NCI-H146 (cell line): Measurements from ENCODE around the gene UNK.
A peak's percentile ranks its signal among the peaks of the same experiment; 100 is the strongest.
"Not testable (repeated sequence)": the region's sequence is repeated elsewhere in the genome, so short reads cannot be mapped to it uniquely, and the experiment has no call there.

ENCODE experiments used
- DNase-seq: peaks from one replicate; lab custom pipeline; 2025; lab: John Stamatoyannopoulos, UW

UNK gene

GRCh38 chr17:75851693-75851991, 67.0 kb downstream of the UNK start:
- DNase-seq, result not testable (repeated sequence)

DNA sequence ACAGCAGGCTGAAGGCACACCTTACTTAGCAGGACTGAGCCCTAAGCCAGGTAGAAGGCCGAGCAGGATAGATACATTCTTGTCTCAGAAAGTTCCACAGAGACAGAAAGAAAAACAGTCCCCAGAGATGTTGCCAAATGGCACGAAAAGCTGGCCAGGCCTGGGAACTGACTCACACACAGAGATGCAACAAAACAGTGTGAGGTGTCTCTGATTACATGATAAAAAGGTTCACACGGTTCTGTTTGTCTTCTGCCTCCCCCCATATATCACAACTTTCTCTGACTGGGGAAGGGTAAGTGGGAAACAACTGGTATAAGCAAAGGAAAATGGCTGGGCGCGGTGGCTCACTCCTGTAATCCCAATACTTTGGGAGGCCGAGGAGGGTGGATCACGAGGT, 68.8 kb downstream of the UNK start:
- no peak for DNase-seq

DNA sequence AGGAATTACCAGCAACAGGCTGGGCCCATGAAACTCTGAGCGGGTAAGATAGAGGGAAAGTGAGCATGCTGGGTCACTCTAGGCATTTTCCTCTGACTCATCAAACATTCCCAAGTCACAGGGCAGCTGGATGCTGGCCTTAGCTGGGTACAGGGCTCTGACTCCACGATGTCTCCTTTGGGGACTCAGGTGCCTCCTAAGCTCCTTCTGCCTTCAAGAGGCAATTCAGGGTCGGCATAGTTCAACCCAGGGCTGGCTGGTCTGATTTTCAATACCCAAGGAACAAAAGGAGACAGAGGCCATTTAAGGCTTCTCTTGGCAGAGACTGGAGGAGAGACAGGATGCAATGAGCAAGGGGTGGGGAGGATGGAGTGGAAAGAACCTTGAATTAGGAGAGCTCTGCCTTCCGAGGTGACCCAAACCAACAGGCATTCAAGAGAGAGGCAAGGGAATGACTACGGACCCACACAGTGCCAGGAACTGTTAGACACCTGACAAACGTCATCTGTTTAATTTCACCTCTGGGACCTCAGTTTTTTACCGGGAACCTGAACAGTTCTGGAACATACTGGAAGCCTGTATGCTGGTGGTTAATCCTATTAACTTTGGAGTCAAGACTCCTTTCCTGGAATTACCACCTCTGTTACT, 69.6 kb downstream of the UNK start:
- DNase-seq, result no peak

DNA sequence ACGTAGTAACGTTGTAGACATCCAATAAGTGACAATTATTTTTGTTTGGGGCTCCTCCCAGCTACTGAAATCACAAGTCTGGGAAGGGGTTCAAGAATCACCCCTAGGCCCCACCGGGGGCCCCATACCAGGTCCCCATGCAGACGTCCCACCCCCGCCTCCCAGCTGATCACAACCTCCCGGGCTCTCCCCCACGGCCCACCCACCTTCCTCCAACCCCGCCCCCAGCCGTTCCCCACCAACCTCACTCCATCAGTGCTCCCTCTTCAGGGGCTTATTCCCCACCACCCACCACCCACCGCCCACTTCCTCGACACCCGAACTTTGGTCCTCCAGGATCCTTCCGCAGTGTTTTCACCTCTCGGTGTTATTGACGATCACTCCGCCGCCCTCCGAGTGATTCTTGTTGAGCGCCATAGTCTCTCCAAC, 70.3 kb downstream of the UNK start:
- no peak for DNase-seq

GRCh38 chr17:75855310-75856061, 70.9 kb downstream of the UNK start, which contains the start of gene WBP2:
Gene WBP2 (minus strand): TSS chr17:75855335. CDS start chr17:75855297, 38 bp downstream.
- DNase-seq, result peak; percentile 100

DNA sequence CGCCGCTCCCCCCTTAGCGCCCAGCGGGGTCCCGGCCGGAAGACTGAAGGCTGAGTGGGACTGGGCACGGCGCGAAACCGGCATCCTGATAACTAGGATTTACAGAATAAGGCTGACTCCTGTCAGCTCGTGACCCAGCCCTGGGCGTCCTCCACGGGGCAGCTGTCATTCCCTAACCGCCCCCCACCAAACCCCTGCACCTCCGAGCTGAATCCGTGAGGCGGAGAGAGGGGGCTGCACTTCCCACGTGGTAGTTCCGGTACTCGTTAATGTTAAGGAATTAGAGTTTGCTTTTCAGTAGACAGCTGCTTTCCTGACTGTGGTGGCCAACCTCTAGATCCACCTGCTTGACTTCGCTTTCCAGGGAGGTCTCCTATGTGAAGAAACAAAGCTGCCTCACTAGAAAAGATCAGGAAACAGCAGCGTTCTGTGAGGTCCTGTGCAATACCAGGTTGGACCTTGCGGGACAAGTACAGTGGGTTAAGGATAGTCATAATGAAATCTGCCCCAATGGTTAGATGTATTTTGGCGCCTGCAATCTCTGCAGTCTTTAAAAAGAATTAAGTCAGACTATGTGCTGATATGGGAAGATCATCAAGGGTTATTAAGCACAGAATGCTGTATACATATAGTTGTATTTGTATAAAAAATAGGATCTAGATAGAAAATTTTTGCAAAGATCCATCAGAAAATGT, 71.6 kb downstream of the UNK start:
- DNase-seq, result peak; percentile 63

DNA sequence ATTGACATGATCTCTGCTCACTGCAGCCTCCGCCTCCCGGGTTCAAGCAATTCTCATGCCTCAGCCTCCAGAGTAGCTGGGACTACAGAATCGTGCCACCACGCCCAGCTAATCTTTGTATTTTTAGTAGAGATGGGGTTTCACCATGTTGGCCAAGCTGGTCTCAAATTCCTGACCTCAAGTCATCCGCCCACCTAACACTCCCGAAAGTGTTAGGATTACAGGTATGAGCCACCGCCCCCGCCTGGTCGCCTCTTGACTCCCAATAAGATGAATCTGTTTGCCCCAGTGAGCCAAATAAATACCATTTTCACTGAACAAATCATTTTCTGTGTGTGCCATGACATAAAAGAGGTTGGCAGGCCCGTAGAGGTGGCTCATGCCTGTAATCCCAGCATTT, 74.8 kb downstream of the UNK start:
- not testable (repeated sequence) for DNase-seq

- no peak for DNase-seq
Measured at GRCh38 chr17:75861927-75862317, 77.3 kb downstream of the UNK start.

DNA sequence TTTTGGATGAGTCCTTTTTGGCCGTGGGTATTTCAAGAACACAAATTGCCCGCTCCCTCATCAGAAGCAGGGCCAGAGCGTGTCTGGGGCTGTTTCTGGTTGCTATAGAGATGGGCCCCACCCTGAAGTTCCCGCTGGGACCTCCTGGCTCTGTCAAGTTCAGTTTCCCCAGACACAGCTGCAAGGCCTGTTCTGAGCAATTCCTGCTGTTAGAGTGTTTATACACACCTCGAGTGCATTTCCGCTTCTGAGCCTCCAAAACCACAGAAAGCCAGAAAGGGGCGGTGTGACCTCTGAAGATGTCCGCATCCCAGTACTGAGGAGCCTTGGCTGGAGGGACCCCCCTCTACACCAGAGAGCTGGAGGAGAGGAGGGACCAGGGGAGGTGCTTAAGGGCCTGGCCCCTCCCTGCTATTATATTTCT, 79.9 kb downstream of the UNK start:
- DNase-seq, result no peak

DNA sequence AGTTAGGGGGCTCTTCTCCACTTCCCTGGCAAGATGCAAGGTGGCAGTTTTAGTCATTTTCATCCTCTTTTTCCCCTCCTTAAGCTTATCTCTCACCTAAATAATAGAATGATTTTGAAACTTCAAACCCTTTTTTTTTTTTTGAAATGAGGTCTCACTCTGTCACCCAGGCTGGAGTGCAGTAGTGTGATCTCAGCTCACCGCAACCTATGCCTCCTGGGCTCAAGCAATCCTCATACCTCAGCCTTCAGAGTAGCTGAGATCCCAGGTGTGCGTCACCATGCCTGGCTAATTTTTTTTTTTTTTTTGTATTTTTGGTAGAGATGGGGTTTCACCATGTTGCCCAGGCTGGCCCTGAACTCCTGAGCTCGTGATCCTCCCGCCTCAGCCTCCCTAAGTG, 80.3 kb downstream of the UNK start:
- DNase-seq, result not testable (repeated sequence)

DNA sequence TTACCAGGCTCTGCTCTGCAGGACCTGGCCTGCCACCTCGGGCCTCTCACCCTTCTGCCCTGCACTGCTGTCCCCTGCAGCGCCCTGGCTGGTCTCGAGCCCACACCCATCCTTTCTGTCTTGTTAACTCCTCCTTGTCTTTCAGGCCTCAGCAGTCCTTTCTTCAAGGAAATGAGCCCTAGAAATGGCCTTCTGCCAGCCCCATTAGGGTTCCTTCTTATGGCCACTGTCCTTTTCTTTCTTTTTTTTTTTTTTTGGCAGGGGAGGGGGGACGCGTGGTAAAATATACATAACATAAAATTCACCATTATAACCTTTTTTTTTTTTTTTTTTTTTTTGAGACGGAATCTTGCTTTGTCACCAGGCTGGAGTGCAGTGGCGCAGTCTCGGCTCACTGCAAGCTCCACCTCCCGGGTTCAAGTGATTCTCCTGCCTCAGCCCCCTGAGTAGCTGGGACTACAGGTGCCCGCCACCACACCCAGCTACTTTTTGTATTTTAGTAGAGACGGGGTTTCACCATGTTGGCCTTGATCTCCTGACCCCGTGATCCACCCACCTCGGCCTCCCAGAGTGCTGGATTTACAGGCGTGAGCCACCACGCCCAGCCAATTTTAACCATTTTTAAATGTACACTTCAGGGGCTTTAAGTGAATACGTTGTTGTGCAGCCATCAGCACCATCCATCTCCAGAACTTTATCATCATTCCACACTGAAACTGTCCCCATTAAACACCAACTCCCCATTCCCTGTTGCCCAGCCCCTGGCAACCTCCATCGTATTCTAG, 81.0 kb downstream of the UNK start:
- DNase-seq, result not testable (repeated sequence)

- DNase-seq, result not testable (repeated sequence)
Measured at GRCh38 chr17:75868730-75869281, 84.2 kb downstream of the UNK start.

- no peak for DNase-seq
Measured at GRCh38 chr17:75869282-75870141, 84.9 kb downstream of the UNK start.

DNA sequence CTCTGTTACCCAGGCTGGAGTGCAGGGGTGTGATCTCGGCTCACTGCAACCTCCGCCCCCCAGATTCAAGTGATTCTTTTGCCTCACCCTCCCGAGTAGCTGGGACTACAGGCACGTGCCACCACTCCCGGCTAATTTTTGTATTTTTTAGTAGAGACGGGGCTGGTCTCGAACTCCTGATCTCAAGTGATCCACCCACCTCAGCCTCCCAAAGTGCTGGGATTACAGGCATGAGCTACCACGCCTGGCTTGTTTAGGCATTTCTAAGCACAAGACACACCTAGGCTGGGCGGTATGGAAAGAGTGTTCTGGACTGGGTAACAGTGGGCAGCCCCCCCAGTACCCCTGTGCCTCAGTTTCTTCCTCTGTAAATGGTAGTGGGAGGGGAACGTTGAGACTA, 85.6 kb downstream of the UNK start:
- not testable (repeated sequence) for DNase-seq

- DNase-seq, result peak; percentile 29
Measured at GRCh38 chr17:75872434-75873351, 88.1 kb downstream of the UNK start.

DNA sequence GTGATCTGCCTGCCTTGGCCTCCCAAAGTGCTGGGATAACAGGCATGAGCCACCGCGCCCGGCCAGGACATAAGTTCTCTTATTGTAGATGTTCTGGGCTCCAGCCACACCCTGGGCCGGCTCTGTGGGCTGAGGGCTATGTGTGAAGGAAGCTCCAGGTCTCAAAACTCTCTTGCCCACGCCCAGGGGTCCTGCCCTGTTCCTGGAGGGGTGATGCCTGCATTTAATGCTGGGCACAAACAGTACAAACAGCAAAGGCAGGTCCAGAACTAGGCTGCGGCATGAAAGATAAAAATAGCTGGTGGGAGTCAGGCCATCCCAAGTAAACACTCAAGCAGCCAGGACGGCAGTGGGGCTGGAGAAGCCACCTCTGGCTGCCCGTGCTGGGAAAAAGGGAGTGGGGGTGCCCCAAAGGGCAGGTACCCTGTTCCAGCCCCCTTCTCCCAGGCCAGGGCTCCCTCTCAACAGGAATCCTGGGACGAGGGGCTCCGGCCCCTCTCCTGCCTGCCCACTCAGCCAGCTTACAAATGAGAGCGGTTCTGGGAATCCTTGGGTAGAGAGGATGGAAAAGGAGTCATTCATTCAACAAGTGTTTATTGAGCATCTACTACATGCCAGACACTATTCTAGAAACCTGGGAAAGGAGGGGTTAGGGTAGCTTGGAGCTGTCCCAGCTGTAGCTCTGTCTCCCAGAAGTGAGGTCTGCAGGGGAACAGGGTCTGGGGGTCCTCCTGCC, 89.1 kb downstream of the UNK start:
- DNase-seq, result no peak

DNA sequence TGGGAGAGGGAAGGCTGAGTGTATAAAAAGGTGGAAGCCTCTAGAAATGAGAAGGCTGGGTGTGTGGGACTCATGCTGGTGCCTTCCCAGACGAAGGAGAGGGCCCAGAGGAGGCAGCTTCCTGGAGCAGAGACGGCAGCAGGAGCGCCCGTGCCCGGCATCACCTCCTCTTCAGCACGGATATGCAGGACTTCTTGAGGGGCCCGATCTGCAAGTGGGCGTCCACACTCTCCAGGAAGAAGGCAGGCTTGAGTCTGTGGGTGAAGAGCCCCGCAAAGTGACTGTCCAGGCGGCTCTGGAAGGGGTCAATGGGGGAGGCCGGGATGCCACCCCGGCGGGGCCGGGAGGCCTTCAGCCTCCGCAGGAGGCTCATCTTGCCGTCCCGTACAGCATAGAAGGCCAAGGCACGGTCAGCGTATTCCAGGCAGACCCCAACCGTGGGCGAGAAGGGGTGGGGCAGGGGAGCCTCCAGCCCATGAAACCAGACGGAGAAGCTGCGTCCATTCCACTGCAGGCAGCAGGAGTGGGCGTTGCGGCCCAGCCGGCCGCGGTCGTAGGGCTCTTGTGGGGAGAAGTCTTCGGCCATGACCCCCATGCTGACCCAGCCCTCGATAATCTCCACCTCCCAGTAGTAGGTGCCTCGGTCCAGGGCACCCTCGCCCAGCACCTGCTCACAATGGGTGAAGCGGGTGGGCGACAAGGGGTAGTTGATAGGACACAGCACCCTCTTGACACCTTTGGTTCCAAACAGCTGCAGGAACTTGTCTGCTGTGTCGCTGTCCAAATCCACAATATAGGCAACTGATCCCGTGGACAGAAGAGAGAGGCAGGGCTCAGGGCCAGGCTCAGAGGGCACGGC, 89.9 kb downstream of the UNK start:
- DNase-seq, result no peak
